ENCODE data around the gene CD248. TPM values are rescaled to one million over a fixed set of nuclear protein-coding genes. Genes with fewer than 3 reads are reported as not detected.

Gene CD248
- total RNA-seq, 1 experiment from 2014 or later, result not detected

DNA sequence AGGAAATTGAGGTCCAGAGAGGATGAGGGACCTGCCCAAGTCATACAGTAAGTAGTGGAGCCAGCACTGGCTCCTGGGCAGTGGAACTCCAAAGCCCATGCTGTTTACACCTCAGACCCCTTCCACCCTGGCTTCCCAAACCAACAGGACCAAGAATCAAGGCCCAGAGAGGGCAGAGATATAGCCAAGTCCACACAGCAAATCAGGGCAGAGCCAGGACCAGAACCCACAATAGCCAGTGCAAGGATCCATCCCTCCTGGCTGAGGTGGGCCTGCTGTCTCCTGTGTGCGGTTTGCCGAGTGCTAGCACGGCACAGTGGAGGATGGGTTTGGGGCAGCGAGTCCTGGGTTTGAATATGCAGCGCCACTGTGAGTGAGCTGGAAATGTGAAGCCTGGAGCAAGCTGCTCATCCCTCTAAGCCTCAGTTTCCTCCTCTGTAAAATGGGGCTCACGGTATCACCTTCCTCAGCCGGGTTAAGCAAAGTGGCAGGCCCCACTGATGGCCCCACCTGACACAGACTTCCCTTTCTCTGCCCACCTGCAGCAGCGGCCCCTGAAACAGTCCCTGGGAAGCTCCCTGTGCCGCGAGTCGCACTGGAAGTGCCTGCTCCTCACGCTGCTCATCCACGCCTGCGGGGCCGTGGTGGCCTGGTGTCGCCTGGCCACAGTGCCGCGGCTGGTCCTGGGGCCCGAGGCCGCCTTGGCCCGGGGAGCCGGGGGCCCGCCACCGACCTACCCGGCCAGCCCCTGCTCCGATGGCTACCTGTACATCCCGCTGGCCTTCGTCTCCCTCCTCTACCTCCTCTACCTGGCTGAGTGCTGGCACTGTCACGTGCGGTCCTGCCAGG lies 22.8 kb downstream of the CD248 start:
- Histone ChIP-seq H3F3A (ENCODE audit: insufficient read depth, low read depth) (peaks cover 20% of the 10 kb centered on the region), H3K4me2 (no peak overlapping the region), H3K4me3 (no peak overlapping the region), H3K4me1 (replicated peaks; ENCODE audit: insufficient read depth) (peaks cover 11% of the 10 kb centered on the region), H3K79me2 (ENCODE audit: low read depth) (no peaks in the 10 kb centered on the region), H3K27me3 (ENCODE audit: insufficient read depth, low read depth) (peaks cover 11% of the 10 kb centered on the region; the same call in 1 of the 2 replicates), H4K20me1 (ENCODE audit: insufficient read depth) (no peaks in the 10 kb centered on the region), H2AFZ (no peak overlapping the region), H3K9me2 (ENCODE audit: insufficient read depth) (no peaks in the 10 kb centered on the region), H3K36me3 (ENCODE audit: low read depth) (no peaks in the 10 kb centered on the region), H3K27ac (no peak overlapping the region), H3K9me3 (ENCODE audit: insufficient read depth, low read depth) (no peaks in the 10 kb centered on the region)
- TF ChIP-seq EZH2 (IDR thresholded peaks at IDR 0.05; ENCODE audit: low read depth), result no peak
- TF ChIP-seq, protein P1, sequence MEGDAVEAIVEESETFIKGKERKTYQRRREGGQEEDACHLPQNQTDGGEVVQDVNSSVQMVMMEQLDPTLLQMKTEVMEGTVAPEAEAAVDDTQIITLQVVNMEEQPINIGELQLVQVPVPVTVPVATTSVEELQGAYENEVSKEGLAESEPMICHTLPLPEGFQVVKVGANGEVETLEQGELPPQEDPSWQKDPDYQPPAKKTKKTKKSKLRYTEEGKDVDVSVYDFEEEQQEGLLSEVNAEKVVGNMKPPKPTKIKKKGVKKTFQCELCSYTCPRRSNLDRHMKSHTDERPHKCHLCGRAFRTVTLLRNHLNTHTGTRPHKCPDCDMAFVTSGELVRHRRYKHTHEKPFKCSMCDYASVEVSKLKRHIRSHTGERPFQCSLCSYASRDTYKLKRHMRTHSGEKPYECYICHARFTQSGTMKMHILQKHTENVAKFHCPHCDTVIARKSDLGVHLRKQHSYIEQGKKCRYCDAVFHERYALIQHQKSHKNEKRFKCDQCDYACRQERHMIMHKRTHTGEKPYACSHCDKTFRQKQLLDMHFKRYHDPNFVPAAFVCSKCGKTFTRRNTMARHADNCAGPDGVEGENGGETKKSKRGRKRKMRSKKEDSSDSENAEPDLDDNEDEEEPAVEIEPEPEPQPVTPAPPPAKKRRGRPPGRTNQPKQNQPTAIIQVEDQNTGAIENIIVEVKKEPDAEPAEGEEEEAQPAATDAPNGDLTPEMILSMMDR (conservative IDR thresholded peaks at IDR 0.05), result no peak
- no peak for DNase-seq
- intact Hi-C loops (cut with micrococcal nuclease; ENCODE audit: unreplicated experiment), result no loop called here
- CTCF ChIA-PET, result no interaction called here
- no TSS peak for BruUV-seq (replicated peaks)
- POLR2A ChIA-PET (ENCODE audit: unreplicated experiment), result no interaction called here

DNA sequence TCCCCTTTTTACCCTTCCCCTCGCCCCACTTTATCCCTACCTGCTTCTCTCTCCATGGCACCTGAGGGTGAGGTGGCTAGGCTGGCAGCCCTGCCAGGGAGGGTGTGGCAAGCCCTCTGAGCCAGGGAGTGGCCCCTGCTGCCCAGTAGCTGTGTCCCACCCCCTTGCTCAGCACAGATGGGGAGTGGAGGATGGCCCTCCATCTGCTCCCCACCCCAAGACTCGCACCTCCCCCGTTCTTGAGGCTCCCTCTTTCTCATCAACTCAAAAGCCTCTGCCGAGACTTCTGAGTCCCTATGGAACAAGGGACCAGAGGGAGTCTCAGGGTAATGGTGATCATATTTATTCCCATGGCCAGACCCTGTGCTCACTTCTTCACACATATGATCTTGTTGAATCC lies 23.5 kb downstream of the CD248 start:
- Histone ChIP-seq H3K4me1 (replicated peaks; ENCODE audit: insufficient read depth) (peaks cover 11% of the 10 kb centered on the region), H3K36me3 (ENCODE audit: low read depth) (no peaks in the 10 kb centered on the region), H3K79me2 (ENCODE audit: low read depth) (peaks cover 4% of the 10 kb centered on the region), H3K9me2 (ENCODE audit: insufficient read depth) (no peaks in the 10 kb centered on the region), H2AFZ (no peak overlapping the region), H3K27ac (no peak overlapping the region), H3K4me3 (no peak overlapping the region), H3K4me2 (no peak overlapping the region), H3F3A (ENCODE audit: insufficient read depth, low read depth) (peaks cover 20% of the 10 kb centered on the region), H4K20me1 (ENCODE audit: insufficient read depth) (no peaks in the 10 kb centered on the region), H3K27me3 (ENCODE audit: insufficient read depth, low read depth) (peaks cover 10% of the 10 kb centered on the region; the same call in 1 of the 2 replicates), H3K9me3 (ENCODE audit: insufficient read depth, low read depth) (no peaks in the 10 kb centered on the region)
- DNase-seq, result no peak
- POLR2A ChIA-PET (ENCODE audit: unreplicated experiment), result no interaction called here
- TF ChIP-seq, protein P1 (conservative IDR thresholded peaks at IDR 0.05), result no peak
- no peak for TF ChIP-seq EZH2 (IDR thresholded peaks at IDR 0.05; ENCODE audit: low read depth)
- CTCF ChIA-PET, result no interaction called here
- intact Hi-C loops (cut with micrococcal nuclease; ENCODE audit: unreplicated experiment), result no loop called here
- BruUV-seq (replicated peaks), result no TSS peak

DNA sequence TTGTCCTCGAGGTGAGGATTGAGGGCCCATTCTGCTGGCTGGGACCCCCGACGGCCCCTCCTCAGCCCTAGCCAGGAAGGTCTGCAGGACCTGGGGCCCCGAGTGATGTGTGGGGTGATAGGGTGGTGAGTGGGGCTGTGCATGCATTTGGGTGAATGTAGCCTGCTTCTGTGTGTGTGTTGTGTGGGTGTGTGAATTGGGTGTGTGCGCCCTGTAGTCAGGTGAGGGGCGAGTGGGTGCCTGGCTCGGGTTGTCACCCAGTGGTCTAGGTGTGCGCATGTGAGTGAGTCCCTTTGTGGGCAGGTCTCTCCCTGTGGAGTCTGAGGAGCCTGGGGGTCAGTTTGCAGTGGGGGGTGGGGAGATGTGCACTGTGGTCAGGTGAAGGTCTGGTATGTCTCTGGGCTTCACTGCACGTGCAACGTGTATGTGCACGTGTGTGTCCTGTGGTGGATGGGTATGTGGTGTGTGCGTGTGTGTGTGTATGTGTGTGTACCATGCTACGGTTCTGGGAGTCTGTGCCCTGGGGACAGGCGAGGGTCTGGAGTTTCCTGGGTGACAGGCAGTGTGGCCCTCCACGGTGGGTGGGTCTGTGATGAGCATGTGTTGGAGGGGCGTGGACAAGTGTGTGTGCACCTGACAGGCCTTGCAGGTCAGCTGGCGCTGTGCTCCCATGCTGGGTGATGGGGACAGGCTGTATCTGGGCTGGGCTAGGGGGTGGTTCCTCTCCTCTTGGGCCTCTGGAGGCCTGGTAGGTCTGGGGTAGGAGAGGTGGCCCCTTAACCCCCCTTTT lies 24.1 kb downstream of the CD248 start:
- H4K20me1 ChIP-seq (ENCODE audit: insufficient read depth), result no peaks in the 10 kb centered on the region
- TF ChIP-seq, protein P1 (conservative IDR thresholded peaks at IDR 0.05), result no peak
- TF ChIP-seq EZH2 (IDR thresholded peaks at IDR 0.05; ENCODE audit: low read depth), result no peak
- no peaks in the 10 kb centered on the region for H3K36me3 ChIP-seq (ENCODE audit: low read depth)
- no peak overlapping the region for H3K4me3 ChIP-seq
- H2AFZ ChIP-seq, result no peak overlapping the region
- peaks cover 20% of the 10 kb centered on the region for H3F3A ChIP-seq (ENCODE audit: insufficient read depth, low read depth)
- H3K27ac ChIP-seq, result no peak overlapping the region
- DNase-seq, result no peak
- H3K27me3 ChIP-seq (ENCODE audit: insufficient read depth, low read depth), result 0 out of 2 replicates have a peak, but pooled peaks cover 6% of the 10 kb centered on the region
- ChIA-PET CTCF (no interaction called here), POLR2A (ENCODE audit: unreplicated experiment) (no interaction called here)
- no peaks in the 10 kb centered on the region for H3K9me2 ChIP-seq (ENCODE audit: insufficient read depth)
- intact Hi-C loops (cut with micrococcal nuclease; ENCODE audit: unreplicated experiment), result no loop called here
- BruUV-seq (replicated peaks), result no TSS peak
- H3K79me2 ChIP-seq (ENCODE audit: low read depth), result peaks cover 10% of the 10 kb centered on the region
- H3K4me1 ChIP-seq (replicated peaks; ENCODE audit: insufficient read depth), result peaks cover 15% of the 10 kb centered on the region
- H3K4me2 ChIP-seq, result no peak overlapping the region
- H3K9me3 ChIP-seq (ENCODE audit: insufficient read depth, low read depth), result no peaks in the 10 kb centered on the region
